DND-41 (cell line): Measurements from ENCODE around the gene AQP2.

ENCODE experiments used
- ATAC-seq: fragments of 200-7000 bp; cut with Tn5 transposase; 3 replicates; pipeline ENCODE4 v1.9.1; 2021; ENCODE audit warnings: low read depth; ENCODE audit not compliant: insufficient read depth
- DNase-seq: peaks from one replicate; pipeline ENCODE4 v3.0.0-alpha.2; 2020
- H2AFZ ChIP-seq: 2 replicates; pipeline ENCODE4 v1.6.0; 2012; ENCODE audit warnings: low read depth, low read length
- H3K27ac ChIP-seq: 2 replicates; pipeline ENCODE4 v1.5.1; 2012; ENCODE audit warnings: low read length, inconsistent platforms
- H3K27me3 ChIP-seq: fragments of 200-600 bp; sonication (generic); 2 replicates; pipeline ENCODE4 v1.6.0; 2012; ENCODE audit warnings: low read length, mild to moderate bottlenecking, inconsistent platforms; ENCODE audit not compliant: insufficient read depth, poor library complexity
- H3K36me3 ChIP-seq: 2 replicates; pipeline ENCODE4 v1.5.1; 2012; ENCODE audit warnings: low read length, inconsistent platforms; ENCODE audit not compliant: insufficient read depth
- H3K4me1 ChIP-seq: 2 replicates; pipeline ENCODE4 v1.5.1; 2012; ENCODE audit warnings: mild to moderate bottlenecking, low read length; ENCODE audit not compliant: insufficient read depth
- H3K4me2 ChIP-seq: 2 replicates; pipeline ENCODE4 v1.6.0; 2012; ENCODE audit warnings: mild to moderate bottlenecking, moderate library complexity, low read length, inconsistent platforms; ENCODE audit not compliant: insufficient read depth
- H3K4me3 ChIP-seq, 2 experiments: fragments of 200-600 bp in 1 of 2; shearing (Covaris generic) in 1 of 2; 2 replicates each; pipeline ENCODE4 v1.5.1; 2012 to 2016; ENCODE audit warnings: inconsistent platforms in 2 of 2, low read length in 2 of 2, mild to moderate bottlenecking in 2 of 2, low read depth in 1 of 2, moderate library complexity in 1 of 2
- H3K79me2 ChIP-seq: 2 replicates; pipeline ENCODE4 v1.6.0; 2012; ENCODE audit warnings: low read length, inconsistent platforms; ENCODE audit not compliant: insufficient read depth
- H3K9ac ChIP-seq: 2 replicates; pipeline ENCODE4 v1.6.0; 2012; ENCODE audit warnings: low read depth, mild to moderate bottlenecking, inconsistent platforms, low read length, moderate library complexity
- H3K9me3 ChIP-seq: 2 replicates; pipeline ENCODE4 v1.5.1; 2012; ENCODE audit warnings: low read length, moderate library complexity, mild to moderate bottlenecking, inconsistent platforms; ENCODE audit not compliant: insufficient read depth, severe bottlenecking
- H4K20me1 ChIP-seq: 2 replicates; pipeline ENCODE4 v1.6.0; 2012; ENCODE audit warnings: low read length; ENCODE audit not compliant: insufficient read depth
- CTCF ChIP-seq: IDR thresholded peaks from 2 replicates; pipeline ENCODE4 v1.5.1; 2012; ENCODE audit warnings: borderline replicate concordance, low read length, moderate library complexity, mild to moderate bottlenecking; ENCODE audit not compliant: poor library complexity, severe bottlenecking; ENCODE audit errors: extremely low read depth
- EZH2 ChIP-seq: IDR thresholded peaks from 3 replicates; pipeline ENCODE4 v1.6.1; 2012; ENCODE audit warnings: borderline replicate concordance, low read depth, mild to moderate bottlenecking, moderate library complexity, low read length, inconsistent platforms; ENCODE audit not compliant: severe bottlenecking

AQP2 gene

GRCh38 chr12:49911213-49911605 is 39.3 kb upstream of the AQP2 start:
- no peaks in the 10 kb centered on the region for H3K9me3 ChIP-seq
- no peaks in the 10 kb centered on the region for H3K4me1 ChIP-seq
- TF ChIP-seq CTCF = no peak
- TF ChIP-seq EZH2 = no peak
- DNase-seq (no peak), ATAC-seq (no peak)
- H2AFZ ChIP-seq = no peak overlapping the region
- no peak overlapping the region for H3K4me3 ChIP-seq
- H3K79me2 ChIP-seq = no peaks in the 10 kb centered on the region
- no peaks in the 10 kb centered on the region for H3K27me3 ChIP-seq
- H4K20me1 ChIP-seq = no peaks in the 10 kb centered on the region
- H3K36me3 ChIP-seq = no peaks in the 10 kb centered on the region
- no peak overlapping the region for H3K27ac ChIP-seq
- no peak overlapping the region for H3K4me2 ChIP-seq
- H3K9ac ChIP-seq = no peak overlapping the region

- no peak overlapping the region for H3K9ac ChIP-seq
- no peak overlapping the region for H3K4me2 ChIP-seq
- H3K27ac ChIP-seq = no peak overlapping the region
- no peaks in the 10 kb centered on the region for H3K79me2 ChIP-seq
- H3K36me3 ChIP-seq = no peaks in the 10 kb centered on the region
- no peak overlapping the region for H2AFZ ChIP-seq
- no peaks in the 10 kb centered on the region for H3K4me1 ChIP-seq
- TF ChIP-seq EZH2 = no peak
- TF ChIP-seq CTCF = no peak
- no peak overlapping the region for H3K4me3 ChIP-seq
- no peaks in the 10 kb centered on the region for H3K9me3 ChIP-seq
- no peaks in the 10 kb centered on the region for H3K27me3 ChIP-seq
- no peak for ATAC-seq
- no peak for DNase-seq
- H4K20me1 ChIP-seq = no peaks in the 10 kb centered on the region
These were observed 37.9 kb upstream of the AQP2 start for GRCh38 chr12:49912345-49913255.

- Histone ChIP-seq H3K4me1 (no peaks in the 10 kb centered on the region), H3K4me2 (no peak overlapping the region), H2AFZ (no peak overlapping the region), H3K27me3 (no peaks in the 10 kb centered on the region), H3K36me3 (no peaks in the 10 kb centered on the region), H3K9me3 (no peaks in the 10 kb centered on the region), H3K9ac (no peak overlapping the region), H3K4me3 (no peak overlapping the region), H4K20me1 (peaks cover 4% of the 10 kb centered on the region; the same call in 1 of the 2 replicates), H3K79me2 (no peaks in the 10 kb centered on the region), H3K27ac (no peak overlapping the region)
- DNase-seq = no peak
- TF ChIP-seq EZH2 (no peak), CTCF (no peak)
- ATAC-seq = no peak
These were observed 34.2 kb upstream of the AQP2 start for GRCh38 chr12:49916129-49916919.
